C4-2B (cell line): Measurements from ENCODE around the gene PTPRCAP.

Source experiments
- H3K27ac ChIP-seq: fragments of 450-650 bp; 2 replicates; pipeline ENCODE4 v1.5.1; 2017
- ZFX ChIP-seq: fragments of 450-650 bp; IDR thresholded peaks from 2 replicates; pipeline ENCODE4 v1.6.1; 2017
- TF ChIP-seq, protein P1 (sequence below): fragments of 450-650 bp; conservative IDR thresholded peaks from 2 replicates; pipeline ENCODE4 v1.5.1; 2017; ENCODE audit warnings: mild to moderate bottlenecking

Gene PTPRCAP

DNA sequence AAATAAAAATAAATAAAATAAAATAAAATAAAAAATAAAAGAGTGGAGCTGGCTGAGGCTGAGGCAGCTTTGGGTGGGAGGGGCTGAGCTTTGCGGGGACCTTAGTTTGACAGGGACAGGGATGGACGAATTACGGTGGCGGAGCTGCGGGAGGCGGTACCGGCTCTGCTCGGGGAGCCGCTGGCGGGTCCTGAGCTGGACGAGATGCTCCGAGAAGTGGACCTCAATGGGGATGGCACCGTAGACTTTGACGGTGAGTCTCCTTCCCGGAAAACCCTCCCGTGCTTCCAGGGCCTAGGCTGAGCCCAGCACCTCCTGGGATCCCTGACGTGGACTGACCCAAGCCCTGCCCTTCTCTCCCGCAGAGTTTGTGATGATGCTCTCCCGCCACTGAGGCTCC lies 20.8 kb upstream of the PTPRCAP start:
- TF ChIP-seq ZFX: no peak
- TF ChIP-seq, protein P1, sequence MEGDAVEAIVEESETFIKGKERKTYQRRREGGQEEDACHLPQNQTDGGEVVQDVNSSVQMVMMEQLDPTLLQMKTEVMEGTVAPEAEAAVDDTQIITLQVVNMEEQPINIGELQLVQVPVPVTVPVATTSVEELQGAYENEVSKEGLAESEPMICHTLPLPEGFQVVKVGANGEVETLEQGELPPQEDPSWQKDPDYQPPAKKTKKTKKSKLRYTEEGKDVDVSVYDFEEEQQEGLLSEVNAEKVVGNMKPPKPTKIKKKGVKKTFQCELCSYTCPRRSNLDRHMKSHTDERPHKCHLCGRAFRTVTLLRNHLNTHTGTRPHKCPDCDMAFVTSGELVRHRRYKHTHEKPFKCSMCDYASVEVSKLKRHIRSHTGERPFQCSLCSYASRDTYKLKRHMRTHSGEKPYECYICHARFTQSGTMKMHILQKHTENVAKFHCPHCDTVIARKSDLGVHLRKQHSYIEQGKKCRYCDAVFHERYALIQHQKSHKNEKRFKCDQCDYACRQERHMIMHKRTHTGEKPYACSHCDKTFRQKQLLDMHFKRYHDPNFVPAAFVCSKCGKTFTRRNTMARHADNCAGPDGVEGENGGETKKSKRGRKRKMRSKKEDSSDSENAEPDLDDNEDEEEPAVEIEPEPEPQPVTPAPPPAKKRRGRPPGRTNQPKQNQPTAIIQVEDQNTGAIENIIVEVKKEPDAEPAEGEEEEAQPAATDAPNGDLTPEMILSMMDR: no peak
- no peak overlapping the region for H3K27ac ChIP-seq

DNA sequence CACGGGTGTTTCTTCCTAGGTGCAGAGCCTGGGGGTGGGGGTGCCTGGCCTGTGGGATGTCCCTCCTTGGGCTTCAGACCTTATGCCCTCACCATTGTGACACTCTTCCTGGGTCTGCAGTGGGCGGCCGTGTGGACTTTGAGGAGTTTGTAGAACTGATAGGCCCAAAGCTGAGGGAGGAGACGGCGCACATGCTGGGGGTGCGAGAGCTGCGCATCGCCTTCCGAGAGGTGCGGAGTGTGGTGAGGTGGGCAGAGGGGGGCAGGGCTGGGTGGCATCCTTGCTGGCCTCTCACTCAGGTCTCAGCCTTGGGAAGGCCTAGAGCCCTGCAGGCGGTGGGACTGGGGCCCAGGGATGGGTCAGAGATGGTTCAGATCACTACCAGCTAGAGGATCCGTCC lies 20.0 kb upstream of the PTPRCAP start:
- H3K27ac ChIP-seq: no peak overlapping the region
- TF ChIP-seq ZFX: no peak
- TF ChIP-seq, protein P1: no peak

DNA sequence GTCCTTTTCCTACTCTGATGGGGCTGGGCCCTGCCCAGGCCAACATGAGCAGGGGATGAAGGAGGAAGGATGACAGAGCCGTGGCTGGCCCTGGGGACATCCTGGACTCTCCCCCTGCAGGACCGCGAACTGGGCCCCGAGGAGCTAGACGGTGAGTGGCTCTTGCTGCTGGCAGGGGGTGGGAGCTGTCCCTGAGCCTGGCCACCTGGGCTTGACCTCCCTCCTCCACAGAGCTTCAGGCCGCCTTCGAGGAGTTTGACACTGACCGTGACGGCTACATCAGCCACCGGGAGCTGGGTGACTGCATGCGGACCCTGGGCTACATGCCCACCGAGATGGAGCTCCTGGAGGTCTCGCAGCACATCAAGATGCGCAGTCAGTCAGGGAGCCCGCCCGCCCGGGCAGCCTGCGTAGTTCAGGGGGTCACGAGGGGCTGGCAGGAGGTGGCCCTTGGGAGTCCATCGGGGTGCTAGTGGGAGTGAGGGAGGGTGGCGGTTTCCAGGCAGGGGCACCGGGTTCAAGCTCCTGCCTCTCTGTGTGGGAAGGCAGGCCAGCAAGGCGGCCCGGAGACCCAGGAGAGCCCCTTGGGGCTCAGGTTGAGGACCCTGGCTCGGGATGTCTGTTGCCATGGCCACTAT lies 18.7 kb upstream of the PTPRCAP start:
- no peak for TF ChIP-seq ZFX
- TF ChIP-seq, protein P1: no peak
- H3K27ac ChIP-seq: no peak overlapping the region

DNA sequence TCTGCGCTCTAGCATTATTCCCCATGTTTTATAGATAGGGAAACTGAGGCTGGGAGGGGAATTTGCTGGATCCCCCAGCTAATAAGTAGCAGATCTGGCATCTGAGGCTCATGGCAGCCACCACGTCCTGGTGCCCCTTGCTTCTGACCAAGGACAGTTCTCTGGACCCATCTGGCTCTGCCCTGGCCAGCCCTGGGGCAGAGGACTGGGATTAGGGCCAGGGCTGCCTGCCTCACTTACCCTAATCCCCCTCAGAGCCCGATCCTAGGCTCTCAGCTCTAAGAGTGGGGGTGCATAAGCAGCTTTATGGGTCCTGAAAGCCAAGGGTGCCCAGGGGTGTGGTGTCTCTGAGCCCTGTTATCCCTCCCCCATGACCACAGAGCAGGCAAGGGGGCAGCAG lies 17.6 kb upstream of the PTPRCAP start, which contains the start of gene CABP4:
TSS of gene CABP4 (plus strand) at position 301 of the 400 bp plus-strand sequence. CDS start at position 371, 70 bp downstream.
- TF ChIP-seq, protein P1: no peak
- TF ChIP-seq ZFX: no peak
- no peak within 1 kb of the TSS for H3K27ac ChIP-seq

DNA sequence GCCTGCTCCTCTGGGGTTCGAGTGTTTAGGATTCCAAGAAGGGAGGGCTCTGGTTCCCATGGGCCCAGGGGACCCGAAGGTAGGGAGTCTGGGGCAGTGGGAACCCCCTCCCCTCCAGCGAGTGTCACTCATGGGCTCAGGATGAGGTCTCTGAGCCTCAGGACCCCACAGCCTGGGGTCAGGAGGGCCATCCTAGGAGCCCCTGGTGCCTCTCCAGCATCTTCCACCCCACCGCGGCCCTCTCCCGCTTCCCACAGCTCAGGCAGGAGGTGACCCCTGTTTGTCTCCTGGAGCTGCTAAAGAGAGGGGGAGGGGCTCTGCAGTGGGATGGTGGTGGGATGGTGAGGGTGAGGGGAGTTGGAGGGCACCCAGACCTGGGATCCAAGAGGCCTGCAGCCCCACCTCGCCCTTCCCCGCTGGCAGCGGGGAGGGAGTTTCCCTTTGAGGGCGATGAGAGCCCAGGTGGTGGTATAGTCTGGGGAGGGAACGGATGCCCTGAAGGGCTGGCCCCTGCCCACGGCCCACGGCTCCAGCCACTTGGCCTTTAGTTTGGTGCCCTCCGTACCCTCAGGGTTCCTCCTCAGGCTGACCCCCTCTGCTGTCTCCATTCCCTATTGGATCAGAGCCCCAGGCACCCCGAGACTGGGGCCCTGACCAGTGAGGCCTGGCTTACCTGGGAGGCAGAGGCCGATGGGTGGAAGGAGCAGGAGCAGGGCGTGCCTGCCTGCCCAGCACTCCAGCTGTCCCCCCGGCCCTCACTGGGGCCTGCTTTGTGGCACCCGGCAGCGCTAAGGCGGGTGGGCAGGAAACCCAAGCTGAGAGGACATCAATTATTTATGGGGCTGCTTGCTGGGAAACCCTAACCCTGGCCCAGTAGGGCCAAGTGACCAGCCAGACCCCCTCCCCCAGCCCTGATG lies 16.6 kb upstream of the PTPRCAP start:
- H3K27ac ChIP-seq: no peak overlapping the region
- TF ChIP-seq, protein P1: no peak
- no peak for TF ChIP-seq ZFX

DNA sequence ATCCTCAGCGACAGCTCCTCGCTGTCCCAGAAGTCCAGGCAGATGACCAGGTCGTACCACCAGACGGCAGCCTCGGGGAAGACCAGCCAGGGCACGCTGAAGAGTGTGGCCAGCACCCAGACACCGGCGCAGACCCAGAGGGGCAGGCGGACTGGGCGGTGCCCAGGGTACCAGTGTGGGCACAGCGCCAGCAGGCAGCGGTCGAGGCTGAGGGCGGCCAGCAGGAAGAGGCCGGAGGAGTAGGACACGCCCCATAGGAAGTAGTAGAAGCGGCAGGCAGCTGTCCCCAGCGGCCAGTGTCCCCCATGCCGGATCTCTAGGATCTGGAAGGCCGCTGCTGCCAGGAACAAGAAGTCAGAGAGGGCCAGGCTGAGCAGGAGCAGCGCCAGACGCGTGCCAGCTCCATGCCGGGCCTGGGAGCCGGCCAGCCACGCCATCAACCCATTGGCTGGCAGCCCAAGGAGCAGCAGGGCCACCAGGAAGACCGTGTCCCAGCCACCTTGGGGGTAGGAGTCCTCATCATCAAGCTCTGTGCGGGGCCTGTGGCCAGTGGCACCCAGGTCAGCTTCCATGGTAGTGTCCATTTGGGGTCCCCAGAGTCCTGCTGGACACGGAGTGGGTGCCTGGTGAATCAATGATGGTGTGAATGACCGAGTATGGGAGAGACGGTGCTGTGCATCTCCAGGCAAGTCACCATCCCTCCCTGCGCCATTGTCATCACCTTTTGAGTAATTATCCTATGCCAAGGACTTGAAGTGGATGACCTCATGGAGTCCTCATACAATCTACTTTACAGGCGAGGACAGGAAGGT lies 14.9 kb upstream of the PTPRCAP start, which contains the start of gene GPR152:
TSS of gene GPR152 (minus strand) at position 589 of the 812 bp plus-strand sequence. CDS start at position 584, 5 bp downstream.
- H3K27ac ChIP-seq: peak within 1 kb of the TSS; percentile 61
- TF ChIP-seq, protein P1: no peak
- peak; percentile 18; the same call in 1 of the 2 replicates for TF ChIP-seq ZFX
